Nephron progenitor cell (in vitro differentiated cells): ENCODE results near the gene CENATAC.
A peak's percentile ranks its signal among the peaks of the same experiment; 100 is the strongest.
"Not testable (repeated sequence)": the region's sequence is repeated elsewhere in the genome, so short reads cannot be mapped to it uniquely, and the experiment has no call there.

Experiments
- DNase-seq: peaks from one replicate; pipeline ENCODE4 v3.0.0; 2021
- H3K27ac Mint-ChIP-seq: 2 replicates; pipeline ENCODE4 v1.8.0; 2021; ENCODE audit warnings: mild to moderate bottlenecking, moderate library complexity, mixed read lengths
- H3K27me3 Mint-ChIP-seq: 2 replicates; pipeline ENCODE4 v1.8.0; 2021; ENCODE audit warnings: mild to moderate bottlenecking, low read depth, mixed read lengths; ENCODE audit not compliant: poor library complexity
- H3K36me3 Mint-ChIP-seq: 2 replicates; pipeline ENCODE4 v1.8.0; 2021; ENCODE audit warnings: low read depth, mixed read lengths
- H3K4me1 Mint-ChIP-seq: 2 replicates; pipeline ENCODE4 v1.8.0; 2021; ENCODE audit warnings: mixed read lengths
- H3K4me3 Mint-ChIP-seq: 2 replicates; pipeline ENCODE4 v1.8.0; 2021; ENCODE audit warnings: mild to moderate bottlenecking, moderate library complexity, mixed read lengths
- H3K9me3 Mint-ChIP-seq: 2 replicates; pipeline ENCODE4 v1.8.0; 2021; ENCODE audit warnings: mild to moderate bottlenecking, moderate library complexity, mixed read lengths
- TF ChIP-seq, protein P1 (sequence below): fragments of 200-600 bp; sonication (generic); IDR thresholded peaks from 2 replicates; pipeline ENCODE4 v1.5.0; 2021; ENCODE audit warnings: antibody characterized with exemption

The CENATAC gene, protein sequence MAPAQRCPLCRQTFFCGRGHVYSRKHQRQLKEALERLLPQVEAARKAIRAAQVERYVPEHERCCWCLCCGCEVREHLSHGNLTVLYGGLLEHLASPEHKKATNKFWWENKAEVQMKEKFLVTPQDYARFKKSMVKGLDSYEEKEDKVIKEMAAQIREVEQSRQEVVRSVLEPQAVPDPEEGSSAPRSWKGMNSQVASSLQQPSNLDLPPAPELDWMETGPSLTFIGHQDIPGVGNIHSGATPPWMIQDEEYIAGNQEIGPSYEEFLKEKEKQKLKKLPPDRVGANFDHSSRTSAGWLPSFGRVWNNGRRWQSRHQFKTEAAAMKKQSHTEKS

GRCh38 chr11:118997627-118998387 lies at the start of gene CENATAC:
Gene CENATAC (plus strand): TSS chr11:118998138. CDS start chr11:118998198, 60 bp downstream.
- Mint-ChIP-seq H3K4me1 (peaks cover 42% of the 10 kb centered on the region), H3K9me3 (peaks cover 13% of the 10 kb centered on the region), H3K27me3 (peaks cover 5% of the 10 kb centered on the region), H3K4me3 (peak within 1 kb of the TSS; percentile 97), H3K27ac (peak within 1 kb of the TSS; percentile 98), H3K36me3 (peaks cover 46% of the 10 kb centered on the region)
- DNase-seq, result peak; percentile 98
- TF ChIP-seq, protein P1, sequence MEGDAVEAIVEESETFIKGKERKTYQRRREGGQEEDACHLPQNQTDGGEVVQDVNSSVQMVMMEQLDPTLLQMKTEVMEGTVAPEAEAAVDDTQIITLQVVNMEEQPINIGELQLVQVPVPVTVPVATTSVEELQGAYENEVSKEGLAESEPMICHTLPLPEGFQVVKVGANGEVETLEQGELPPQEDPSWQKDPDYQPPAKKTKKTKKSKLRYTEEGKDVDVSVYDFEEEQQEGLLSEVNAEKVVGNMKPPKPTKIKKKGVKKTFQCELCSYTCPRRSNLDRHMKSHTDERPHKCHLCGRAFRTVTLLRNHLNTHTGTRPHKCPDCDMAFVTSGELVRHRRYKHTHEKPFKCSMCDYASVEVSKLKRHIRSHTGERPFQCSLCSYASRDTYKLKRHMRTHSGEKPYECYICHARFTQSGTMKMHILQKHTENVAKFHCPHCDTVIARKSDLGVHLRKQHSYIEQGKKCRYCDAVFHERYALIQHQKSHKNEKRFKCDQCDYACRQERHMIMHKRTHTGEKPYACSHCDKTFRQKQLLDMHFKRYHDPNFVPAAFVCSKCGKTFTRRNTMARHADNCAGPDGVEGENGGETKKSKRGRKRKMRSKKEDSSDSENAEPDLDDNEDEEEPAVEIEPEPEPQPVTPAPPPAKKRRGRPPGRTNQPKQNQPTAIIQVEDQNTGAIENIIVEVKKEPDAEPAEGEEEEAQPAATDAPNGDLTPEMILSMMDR, result no peak

- TF ChIP-seq, protein P1, result no peak
- H3K9me3 Mint-ChIP-seq, result no peaks in the 10 kb centered on the region
- H3K4me3 Mint-ChIP-seq, result no peak overlapping the region
- peak; percentile 44 for DNase-seq
- H3K27me3 Mint-ChIP-seq, result peaks cover 65% of the 10 kb centered on the region
- H3K4me1 Mint-ChIP-seq, result peaks cover 12% of the 10 kb centered on the region
- no peak overlapping the region for H3K27ac Mint-ChIP-seq
- H3K36me3 Mint-ChIP-seq, result no peaks in the 10 kb centered on the region
These were observed 44.7 kb upstream of the CENATAC start for GRCh38 chr11:118953265-118953664.

DNA sequence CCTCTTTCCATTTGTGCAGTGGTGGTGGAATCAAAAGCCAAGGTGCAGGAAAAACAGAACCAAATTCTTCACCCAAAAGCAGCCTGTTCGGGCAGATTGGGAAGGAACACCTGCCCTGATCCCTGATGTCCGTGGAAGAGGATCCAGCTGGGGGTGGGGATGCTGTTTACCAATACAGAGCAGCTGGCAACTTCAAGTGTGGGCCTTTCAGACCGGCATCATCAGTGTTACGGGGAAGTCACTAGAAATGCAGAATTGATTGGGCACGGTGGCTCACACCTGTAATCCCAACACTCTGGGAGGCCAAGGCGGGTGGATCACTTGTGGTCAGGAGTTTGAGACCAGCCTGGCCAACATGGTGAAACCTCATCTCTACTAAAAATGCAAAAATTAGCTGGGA lies 44.0 kb upstream of the CENATAC start:
- not testable (repeated sequence) for H3K36me3 Mint-ChIP-seq, H3K27ac Mint-ChIP-seq, H3K9me3 Mint-ChIP-seq, H3K4me3 Mint-ChIP-seq, DNase-seq
- Mint-ChIP-seq H3K4me1 (peaks cover 12% of the 10 kb centered on the region), H3K27me3 (peaks cover 65% of the 10 kb centered on the region)

DNA sequence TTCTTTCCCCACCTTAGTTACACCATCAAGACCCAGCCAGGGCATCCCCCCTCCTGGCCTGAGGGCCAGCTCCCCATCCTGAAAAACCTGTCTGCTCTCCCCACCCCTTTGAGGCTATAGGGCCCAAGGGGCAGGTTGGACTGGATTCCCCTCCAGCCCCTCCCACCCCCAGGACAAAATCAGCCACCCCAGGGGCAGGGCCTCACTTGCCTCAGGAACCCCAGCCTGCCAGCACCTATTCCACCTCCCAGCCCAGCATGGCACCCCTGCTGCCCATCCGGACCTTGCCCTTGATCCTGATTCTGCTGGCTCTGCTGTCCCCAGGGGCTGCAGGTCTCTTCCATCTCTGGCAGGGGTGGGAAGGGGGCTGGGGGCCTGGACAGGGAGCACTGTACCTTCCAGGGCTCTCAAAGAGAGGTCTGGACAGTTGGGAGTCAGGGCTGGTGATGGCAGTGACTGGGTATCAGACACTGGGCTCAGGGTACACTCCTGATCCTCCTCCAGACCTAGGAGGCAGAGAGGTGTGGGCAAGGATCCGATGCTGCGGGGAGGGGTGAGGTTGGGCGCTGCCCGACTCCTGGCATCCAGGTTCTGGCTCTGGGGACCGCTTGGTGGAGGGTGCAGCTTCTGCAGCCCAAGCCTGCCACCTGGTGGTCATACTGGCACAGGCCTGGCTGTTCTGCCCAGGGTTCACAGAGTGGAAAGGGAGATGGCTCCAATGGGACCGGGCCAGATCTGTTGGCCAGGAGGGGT lies 41.7 kb upstream of the CENATAC start, which contains the start of gene UPK2:
Gene UPK2, plus strand, starts transcription at position 205 of the 753 bp plus-strand sequence. Its CDS starts 53 bp downstream, at position 258.
- peak; percentile 94 for DNase-seq
- Mint-ChIP-seq H3K4me1 (peaks cover 12% of the 10 kb centered on the region), H3K9me3 (no peaks in the 10 kb centered on the region), H3K27me3 (peaks cover 66% of the 10 kb centered on the region), H3K36me3 (no peaks in the 10 kb centered on the region), H3K4me3 (no peak within 1 kb of the TSS), H3K27ac (no peak within 1 kb of the TSS)
- TF ChIP-seq, protein P1, result peak; percentile 92

DNA sequence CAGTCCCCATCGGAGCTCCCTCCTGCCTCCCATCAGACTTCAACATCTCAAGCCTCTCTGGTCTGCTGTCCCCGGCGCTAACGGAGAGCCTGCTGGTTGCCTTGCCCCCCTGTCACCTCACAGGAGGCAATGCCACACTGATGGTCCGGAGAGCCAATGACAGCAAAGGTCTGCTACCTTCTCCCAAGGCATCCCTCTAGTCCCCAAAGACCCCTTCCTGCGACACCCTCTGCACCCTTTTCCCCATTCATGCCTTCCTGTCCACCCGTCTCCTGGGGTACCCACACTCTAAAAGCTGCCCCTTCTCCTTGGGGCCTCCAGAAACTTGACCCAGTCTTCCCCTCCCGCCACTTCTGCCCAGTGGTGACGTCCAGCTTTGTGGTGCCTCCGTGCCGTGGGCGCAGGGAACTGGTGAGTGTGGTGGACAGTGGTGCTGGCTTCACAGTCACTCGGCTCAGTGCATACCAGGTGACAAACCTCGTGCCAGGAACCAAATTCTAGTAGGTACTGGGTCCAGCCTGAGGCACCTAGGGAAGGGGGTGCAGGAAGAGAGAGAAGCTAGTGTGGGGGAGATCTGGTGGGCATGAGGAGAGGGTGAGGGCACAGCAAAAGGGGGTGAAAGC lies 41.0 kb upstream of the CENATAC start:
- peaks cover 12% of the 10 kb centered on the region for H3K4me1 Mint-ChIP-seq
- H3K9me3 Mint-ChIP-seq, result no peaks in the 10 kb centered on the region
- H3K4me3 Mint-ChIP-seq, result no peak overlapping the region
- no peak for DNase-seq
- TF ChIP-seq, protein P1, result peak; percentile 17
- no peak overlapping the region for H3K27ac Mint-ChIP-seq
- peaks cover 59% of the 10 kb centered on the region for H3K27me3 Mint-ChIP-seq
- H3K36me3 Mint-ChIP-seq, result no peaks in the 10 kb centered on the region
